K562 (cell line): ENCODE measurements around the gene BTBD1. TPM values are rescaled to one million over a fixed set of nuclear protein-coding genes. Genes with fewer than 3 reads are reported as not detected.

Experiments used
- AFF4 ChIP-seq: sonication (generic); formaldehyde crosslinking; IDR thresholded peaks from 2 replicates; pipeline ENCODE4 v1.8.0; 2023; ENCODE audit warnings: mild to moderate bottlenecking, missing genetic modification reagents
- ATF4 ChIP-seq: fragments of 450-650 bp; formaldehyde crosslinking; IDR thresholded peaks from 2 replicates; pipeline ENCODE4 v1.4.0; 2022; ENCODE audit warnings: mild to moderate bottlenecking, moderate library complexity
- BHLHE40 ChIP-seq: IDR thresholded peaks from 2 replicates; pipeline ENCODE4 v1.6.1; 2011; ENCODE audit warnings: low read length, improper control_type of control experiment
- DLX4 ChIP-seq: fragments of 250-450 bp; sonication (Bioruptor Pico); IDR thresholded peaks from 2 replicates; pipeline ENCODE4 v1.6.1; 2021; ENCODE audit warnings: mild to moderate bottlenecking
- ETS2 ChIP-seq: IDR thresholded peaks from 2 replicates; pipeline ENCODE4 v1.6.1; 2016; ENCODE audit warnings: borderline replicate concordance, missing genetic modification characterization, mild to moderate bottlenecking, moderate library complexity, missing compliant biosample characterization; ENCODE audit not compliant: poor library complexity, severe bottlenecking
- FOXP4 ChIP-seq: sonication (generic); formaldehyde crosslinking; IDR thresholded peaks from 2 replicates; pipeline ENCODE4 v1.8.0; 2022; ENCODE audit warnings: mild to moderate bottlenecking, missing genetic modification reagents, borderline replicate concordance
- HOMEZ ChIP-seq: fragments of 250-450 bp; sonication (Bioruptor Pico); IDR thresholded peaks from 2 replicates; pipeline ENCODE4 v1.4.0; 2020; ENCODE audit warnings: mild to moderate bottlenecking, moderate library complexity
- KDM4B ChIP-seq, 2 experiments: fragments of 450-650 bp in 1 of 2; sonication (generic) in 1 of 2; IDR thresholded peaks; 2 replicates each; pipeline ENCODE4 v1.6.1; 2016 to 2017; ENCODE audit warnings: borderline replicate concordance in 2 of 2, antibody characterized with exemption in 1 of 2, low read depth in 1 of 2, mild to moderate bottlenecking in 1 of 2
- MYNN ChIP-seq, 2 experiments: sonication (generic); formaldehyde crosslinking in 1 of 2; IDR thresholded peaks; 2 replicates each; pipeline versions ENCODE4 v1.5.0 to v1.6.1; 2016 to 2020; ENCODE audit warnings: antibody characterized with exemption in 1 of 2, missing genetic modification reagents in 1 of 2
- NCOA2 ChIP-seq, 2 experiments: fragments of 450-650 bp; IDR thresholded peaks; 2 replicates each; pipeline ENCODE4 v1.6.1; 2018; ENCODE audit warnings: mild to moderate bottlenecking in 2 of 2, moderate library complexity in 1 of 2; ENCODE audit not compliant: partially characterized antibody in 2 of 2
- NRF1 ChIP-seq, 2 experiments: fragments of 450-650 bp; IDR thresholded peaks in 1 of 2; conservative IDR thresholded peaks in 1 of 2; 2 replicates each; pipeline ENCODE4 v1.6.1; 2014; ENCODE audit warnings: mild to moderate bottlenecking in 2 of 2
- PHF8 ChIP-seq: fragments of 200-600 bp; sonication (generic); IDR thresholded peaks from 2 replicates; pipeline ENCODE4 v1.6.1; 2012; ENCODE audit warnings: mixed run types, mild to moderate bottlenecking, inconsistent platforms, low read length, moderate library complexity, borderline replicate concordance
- RNF2 ChIP-seq: sonication (generic); IDR thresholded peaks from 2 replicates; pipeline ENCODE4 v1.6.1; 2016
- SMC3 ChIP-seq: conservative IDR thresholded peaks from 2 replicates; pipeline ENCODE4 v1.6.1; 2011; ENCODE audit warnings: low read depth, low read length, improper control_type of control experiment; ENCODE audit not compliant: insufficient read depth
- ZFX ChIP-seq: sonication (generic); formaldehyde crosslinking; IDR thresholded peaks from 2 replicates; pipeline ENCODE4 v1.8.0; 2022; ENCODE audit warnings: mild to moderate bottlenecking, missing genetic modification reagents, moderate library complexity
- ZKSCAN1 ChIP-seq: fragments of 150-350 bp; IDR thresholded peaks from 2 replicates; pipeline ENCODE4 v1.6.1; 2016; ENCODE audit warnings: low read depth, low read length
- ZNF282 ChIP-seq: sonication (generic); formaldehyde crosslinking; IDR thresholded peaks from 2 replicates; pipeline ENCODE4 v1.8.1; 2023; ENCODE audit warnings: missing genetic modification reagents
- polyA plus RNA-seq, 8 experiments: library from polyadenylated mRNA; depleted of rRNA in 4 of 8; stranded (reverse) in 5 of 8; unstranded in 3 of 8; fragments of >200 nt; fragmentation: Nextera tagmentation in 2 of 8; fragmentation: Illumina TruSeq in 1 of 8; extraction: Ambion mirVana in 2 of 8; extraction: Trizol in 1 of 8; gene quantifications; 2 replicates each; pipeline versions ENCODE4 v1.2.1 to v1.2.3, GENCODE V29; 2011 to 2014; ENCODE audit warnings: inconsistent platforms in 1 of 8, missing spikeins in 1 of 8
- total RNA-seq, 7 experiments: library from RNA; depleted of rRNA in 6 of 7; stranded (reverse); fragments of >200 nt in 6 of 7; fragmentation: Illumina TruSeq in 2 of 7; extraction: Trizol in 2 of 7; gene quantifications; 2 replicates each; pipeline versions ENCODE4 v1.2.1 to v1.2.3, GENCODE V29; 2011 to 2021; ENCODE audit warnings: low replicate concordance in 1 of 7

BTBD1 gene
- total and polyA plus RNA-seq, 9 of the 15 experiments (the other 6 are each of a cell fraction or from before 2014, with no cell fraction given): 19.4 to 106 (median 90.4) TPM

- TF ChIP-seq FOXP4 (CRISPR knock-in tag): peak; percentile 96; the same call in 1 of the 2 replicates
- TF ChIP-seq ZFX: peak; percentile 83
- peak in 1 of 2 experiments; percentile 88; a peak in 2 of 4 replicates for TF ChIP-seq KDM4B (IDR thresholded peaks at IDR 0.05; ENCODE audit: borderline replicate concordance in 2 of 2, low read depth in 1 of 2)
- TF ChIP-seq ZKSCAN1: 0 out of 2 replicates have a peak, but pooled peaks have one; percentile 11
- TF ChIP-seq HOMEZ: no peak
- peak; percentile 97 to 98 for TF ChIP-seq NRF1 (conservative IDR thresholded peaks at IDR 0.05 in 1 of 2, IDR thresholded peaks at IDR 0.05 in 1 of 2)
- TF ChIP-seq BHLHE40: peak; percentile 62
- no peak for TF ChIP-seq MYNN (IDR thresholded peaks at IDR 0.05)
- no peak for TF ChIP-seq MYNN (CRISPR knock-in tag; IDR thresholded peaks at IDR 0.05)
- peak; percentile 82; the same call in 1 of the 2 replicates for TF ChIP-seq PHF8
- no peak for TF ChIP-seq ATF4 (CRISPR knock-in tag)
- no peak; the same call in 1 of the 2 replicates for TF ChIP-seq ZNF282 (CRISPR knock-in tag)
- TF ChIP-seq ETS2 (tag): peak; percentile 19
- TF ChIP-seq DLX4 (CRISPR knock-in tag): no peak
- TF ChIP-seq SMC3: 0 out of 2 replicates have a peak, but pooled peaks have one; percentile 11
- TF ChIP-seq AFF4: peak; percentile 93
- TF ChIP-seq RNF2: peak; percentile 75; the same call in 1 of the 2 replicates
- TF ChIP-seq NCOA2 (IDR thresholded peaks at IDR 0.05; ENCODE audit: partially characterized antibody in 2 of 2): no peak
Observed at GRCh38 chr15:83011271-83012075, 55.6 kb downstream of the BTBD1 start, which contains the start of gene C15orf40 (continued).
